ENCODE results near the gene DENND6B. TPM values are rescaled to one million over a fixed set of nuclear protein-coding genes. Genes with fewer than 3 reads are reported as not detected.
"Not testable (repeated sequence)": the region's sequence is repeated elsewhere in the genome, so short reads cannot be mapped to it uniquely, and the experiment has no call there.

DENND6B gene
- total RNA-seq, 1 experiment from 2014 or later: 11.0 TPM

DNA sequence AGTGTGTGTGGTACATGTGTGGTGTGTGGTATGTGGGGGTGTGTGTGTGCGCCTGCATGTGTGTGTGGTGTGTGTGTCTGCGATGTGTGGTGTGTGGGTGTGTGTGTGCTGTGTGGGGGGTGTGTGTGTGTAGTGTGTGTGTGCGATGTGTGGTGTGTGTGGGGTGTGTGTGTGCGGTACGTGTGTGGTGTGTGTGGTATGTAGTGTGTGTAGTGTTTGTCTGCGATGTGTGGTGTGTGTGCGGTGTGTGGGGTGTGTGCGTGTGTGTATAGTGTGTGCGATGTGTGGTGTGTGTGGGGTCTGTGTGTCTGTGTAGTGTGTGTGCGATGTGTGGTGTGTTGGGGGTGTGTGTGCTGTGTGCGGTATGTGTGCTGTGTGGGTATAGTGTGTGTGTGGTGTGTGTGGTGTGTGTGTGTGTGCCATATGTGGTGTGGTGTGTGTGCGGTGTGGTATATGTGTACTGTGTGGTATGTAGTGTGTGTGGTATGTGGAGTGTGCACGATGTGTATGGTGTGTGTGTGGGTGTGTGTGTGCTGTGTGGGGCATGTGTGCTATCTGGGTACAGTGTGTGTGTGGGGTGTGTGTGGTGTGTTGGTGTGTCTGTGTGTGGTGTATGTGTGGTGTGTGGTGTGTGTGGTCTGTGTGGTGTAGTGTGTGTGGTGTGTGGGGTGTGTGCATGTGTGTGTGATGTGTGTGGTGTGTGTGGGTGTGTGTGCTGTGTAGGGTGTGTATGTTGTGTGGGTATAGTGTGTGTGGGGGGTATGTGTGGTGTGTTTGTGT lies 10.6 kb upstream of the DENND6B start (continued):
- TF ChIP-seq, protein P1, sequence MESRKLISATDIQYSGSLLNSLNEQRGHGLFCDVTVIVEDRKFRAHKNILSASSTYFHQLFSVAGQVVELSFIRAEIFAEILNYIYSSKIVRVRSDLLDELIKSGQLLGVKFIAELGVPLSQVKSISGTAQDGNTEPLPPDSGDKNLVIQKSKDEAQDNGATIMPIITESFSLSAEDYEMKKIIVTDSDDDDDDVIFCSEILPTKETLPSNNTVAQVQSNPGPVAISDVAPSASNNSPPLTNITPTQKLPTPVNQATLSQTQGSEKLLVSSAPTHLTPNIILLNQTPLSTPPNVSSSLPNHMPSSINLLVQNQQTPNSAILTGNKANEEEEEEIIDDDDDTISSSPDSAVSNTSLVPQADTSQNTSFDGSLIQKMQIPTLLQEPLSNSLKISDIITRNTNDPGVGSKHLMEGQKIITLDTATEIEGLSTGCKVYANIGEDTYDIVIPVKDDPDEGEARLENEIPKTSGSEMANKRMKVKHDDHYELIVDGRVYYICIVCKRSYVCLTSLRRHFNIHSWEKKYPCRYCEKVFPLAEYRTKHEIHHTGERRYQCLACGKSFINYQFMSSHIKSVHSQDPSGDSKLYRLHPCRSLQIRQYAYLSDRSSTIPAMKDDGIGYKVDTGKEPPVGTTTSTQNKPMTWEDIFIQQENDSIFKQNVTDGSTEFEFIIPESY (IDR thresholded peaks at IDR 0.05; ENCODE audit: extremely low read depth, insufficient replicate concordance, low read length): no peak

DNA sequence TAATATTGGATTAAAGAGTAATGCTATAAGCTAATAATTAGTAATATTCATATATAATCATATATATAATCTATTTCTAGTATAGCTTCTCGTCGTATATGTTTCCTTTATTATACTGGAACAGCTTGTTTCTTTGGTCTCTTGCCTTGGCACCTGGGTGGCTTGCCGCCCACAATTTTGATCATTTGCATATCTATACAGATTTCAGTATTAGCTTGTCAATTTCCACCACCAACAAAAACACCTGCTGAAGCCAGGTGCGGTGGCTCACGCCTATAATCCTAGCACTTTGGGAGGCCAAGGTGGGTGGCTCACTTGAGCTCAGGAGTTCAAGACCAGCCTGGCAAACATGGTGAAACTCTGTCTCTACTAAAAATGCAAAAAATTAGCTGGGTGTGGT lies 7.6 kb upstream of the DENND6B start:
- H3K4me2 ChIP-seq (ENCODE audit: low read length); H3K36me3 ChIP-seq (ENCODE audit: control insufficient read depth in 1 of 2, insufficient read depth in 2 of 2, low read length in 2 of 2); H3K27ac ChIP-seq (ENCODE audit: low read depth, low read length); BruUV-seq (replicated peaks); DNase-seq (ENCODE audit: low read depth, low spot score); H3K9me2 ChIP-seq (ENCODE audit: insufficient read depth); ATAC-seq; H3K79me2 ChIP-seq (ENCODE audit: insufficient read depth, low read length); H3K4me3 ChIP-seq (replicated peaks in 1 of 2; ENCODE audit: low read depth in 1 of 2, low read length in 2 of 2); H2AFZ ChIP-seq (ENCODE audit: low read depth, low read length, poor library complexity, severe bottlenecking); H4K20me1 ChIP-seq (ENCODE audit: insufficient read depth); H3K27me3 ChIP-seq (ENCODE audit: insufficient read depth, low read length); intact Hi-C loops (cut with micrococcal nuclease); CTCF ChIA-PET; H3K9ac ChIP-seq (ENCODE audit: low read length); POLR2A ChIA-PET: not testable (repeated sequence)
- RAD21 ChIA-PET (ENCODE audit: low non-redundant PET in 1 of 2, low total read pairs in 2 of 2, uncharacterized antibody in 2 of 2, unreplicated experiment in 2 of 2): interaction anchor here in 1 of 2 experiments (0.7 kb wide), 1 partner anchor 36 kb away, joined by 3 read pairs; no protein-coding TSS in a partner anchor
- H3K4me1 ChIP-seq (ENCODE audit: control insufficient read depth in 1 of 2, insufficient read depth in 2 of 2, low read length in 2 of 2): peaks cover 9 to 18% of the 10 kb centered on the region in 2 experiments
- peaks cover 0 to 16% of the 10 kb centered on the region in 2 experiments; a peak in 1 of 4 replicates for H3K9me3 ChIP-seq (ENCODE audit: control insufficient read depth in 1 of 2, insufficient read depth in 1 of 2, low read depth in 1 of 2, low read length in 2 of 2)

DNA sequence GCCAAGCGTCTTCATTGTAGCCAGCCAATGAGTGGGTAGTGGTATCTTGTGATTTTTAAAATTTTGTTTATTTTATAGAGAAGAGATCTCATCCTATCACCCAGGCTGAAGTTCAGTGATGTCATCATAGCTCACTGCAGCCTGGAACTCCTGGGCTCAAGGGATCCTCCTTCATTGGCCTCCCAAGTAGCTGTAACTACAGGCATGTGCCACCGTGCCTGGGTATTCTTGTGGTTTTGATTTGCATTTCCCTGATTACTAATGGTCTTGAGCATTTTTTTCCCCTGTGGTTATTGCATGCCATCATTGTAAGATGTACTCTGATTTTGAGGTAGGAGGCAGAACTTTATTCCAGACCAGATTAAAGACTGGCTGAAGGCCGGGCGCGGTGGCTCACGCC lies 2.4 kb upstream of the DENND6B start:
- POLR2A ChIA-PET: no interaction called here
- Histone ChIP-seq H3K79me2 (ENCODE audit: insufficient read depth, low read length) (peaks cover 3% of the 10 kb centered on the region; the same call in 1 of the 2 replicates), H3K4me3 (replicated peaks in 1 of 2; ENCODE audit: low read depth in 1 of 2, low read length in 2 of 2) (no peak overlapping the region), H3K9me3 (ENCODE audit: control insufficient read depth in 1 of 2, insufficient read depth in 1 of 2, low read depth in 1 of 2, low read length in 2 of 2) (no peaks in the 10 kb centered on the region), H2AFZ (ENCODE audit: low read depth, low read length, poor library complexity, severe bottlenecking) (no peak overlapping the region), H3K4me2 (ENCODE audit: low read length) (no peak overlapping the region), H3K4me1 (ENCODE audit: control insufficient read depth in 1 of 2, insufficient read depth in 2 of 2, low read length in 2 of 2) (peaks cover 32 to 52% of the 10 kb centered on the region in 2 experiments), H3K27ac (ENCODE audit: low read depth, low read length) (no peak overlapping the region), H3K9ac (ENCODE audit: low read length) (no peak overlapping the region), H4K20me1 (ENCODE audit: insufficient read depth) (no peaks in the 10 kb centered on the region), H3K27me3 (ENCODE audit: insufficient read depth, low read length) (no peaks in the 10 kb centered on the region), H3K36me3 (ENCODE audit: control insufficient read depth in 1 of 2, insufficient read depth in 2 of 2, low read length in 2 of 2) (no peaks in the 10 kb centered on the region), H3K9me2 (ENCODE audit: insufficient read depth) (no peaks in the 10 kb centered on the region)
- ATAC-seq (no peak), DNase-seq (ENCODE audit: low read depth, low spot score) (no peak)
- TF ChIP-seq, protein P2, sequence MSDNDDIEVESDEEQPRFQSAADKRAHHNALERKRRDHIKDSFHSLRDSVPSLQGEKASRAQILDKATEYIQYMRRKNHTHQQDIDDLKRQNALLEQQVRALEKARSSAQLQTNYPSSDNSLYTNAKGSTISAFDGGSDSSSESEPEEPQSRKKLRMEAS (IDR thresholded peaks at IDR 0.05): no peak
- TF ChIP-seq CEBPB (IDR thresholded peaks at IDR 0.05; ENCODE audit: low read depth) (no peak), EGR1 (IDR thresholded peaks at IDR 0.05; ENCODE audit: low read depth) (no peak), CBX3 (IDR thresholded peaks at IDR 0.05; ENCODE audit: low read depth) (no peak)
- RAD21 ChIA-PET (ENCODE audit: low non-redundant PET in 1 of 2, low total read pairs in 2 of 2, uncharacterized antibody in 2 of 2, unreplicated experiment in 2 of 2): no interaction called here
- intact Hi-C loops (cut with micrococcal nuclease): no loop called here
- no TSS peak for BruUV-seq (replicated peaks)
- CTCF ChIA-PET: no interaction called here
